NCI-H524 treated with DMSO at 0.1 percent for 48 hours (cell line): ENCODE measurements around the gene RPN2.
"Not testable (repeated sequence)": the region's sequence is repeated elsewhere in the genome, so short reads cannot be mapped to it uniquely, and the experiment has no call there.

Experiments
- DNase-seq: peaks from one replicate; lab custom pipeline; 2025; lab: John Stamatoyannopoulos, UW

The RPN2 gene

GRCh38 chr20:37178839-37179682 lies at the start of gene RPN2, which contains the start of gene MROH8:
RPN2 (plus strand) TSS chr20:37179330; CDS start chr20:37179357, 27 bp downstream.
MROH8 (minus strand) TSS chr20:37179548.
- peak; percentile 97 for DNase-seq

GRCh38 chr20:37131486-37131885 lies 47.6 kb upstream of the RPN2 start:
- no peak for DNase-seq

GRCh38 chr20:37133952-37134351 lies 45.2 kb upstream of the RPN2 start:
- no peak for DNase-seq

GRCh38 chr20:37137547-37137946 lies 41.6 kb upstream of the RPN2 start:
- DNase-seq, result no peak

- no peak for DNase-seq
Measured at GRCh38 chr20:37142708-37143107, 36.4 kb upstream of the RPN2 start.

- no peak for DNase-seq
Measured at GRCh38 chr20:37144856-37145404, 34.2 kb upstream of the RPN2 start.

- no peak for DNase-seq
Measured at GRCh38 chr20:37147250-37147649, 31.9 kb upstream of the RPN2 start.

- not testable (repeated sequence) for DNase-seq
Measured at GRCh38 chr20:37150864-37151263, 28.3 kb upstream of the RPN2 start.

- DNase-seq, result no peak
Measured at GRCh38 chr20:37151529-37151928, 27.6 kb upstream of the RPN2 start.

- DNase-seq, result no peak
Measured at GRCh38 chr20:37152284-37152683, 26.8 kb upstream of the RPN2 start.

GRCh38 chr20:37154684-37155298 lies 24.3 kb upstream of the RPN2 start:
- DNase-seq, result no peak

- DNase-seq, result no peak
Measured at GRCh38 chr20:37155987-37156386, 23.1 kb upstream of the RPN2 start.

GRCh38 chr20:37158248-37158647 lies 20.9 kb upstream of the RPN2 start:
- DNase-seq, result no peak

- no peak for DNase-seq
Measured at GRCh38 chr20:37160683-37161082, 18.4 kb upstream of the RPN2 start.

GRCh38 chr20:37161830-37162549 lies 17.1 kb upstream of the RPN2 start:
- DNase-seq, result no peak

GRCh38 chr20:37162646-37163045 lies 16.5 kb upstream of the RPN2 start:
- DNase-seq, result no peak

GRCh38 chr20:37163832-37164554 lies 15.1 kb upstream of the RPN2 start:
- DNase-seq, result no peak

- DNase-seq, result no peak
Measured at GRCh38 chr20:37165031-37165430, 14.1 kb upstream of the RPN2 start.

GRCh38 chr20:37166867-37167266 lies 12.3 kb upstream of the RPN2 start:
- DNase-seq, result no peak

- DNase-seq, result no peak
Measured at GRCh38 chr20:37172836-37173235, 6.3 kb upstream of the RPN2 start.

- DNase-seq, result no peak
Measured at GRCh38 chr20:37179683-37180524, 774 bp downstream of the RPN2 start.
